GM23338 (cell line): ENCODE measurements around the gene BMP10.

ENCODE experiments used
- CREB1 ChIP-seq: fragments of 250-450 bp; sonication (Bioruptor Pico); IDR thresholded peaks from 2 replicates; pipeline ENCODE4 v1.5.0; 2020; ENCODE audit warnings: low read depth, mild to moderate bottlenecking, moderate library complexity
- EZH2 ChIP-seq: fragments of 200-600 bp; sonication (generic); IDR thresholded peaks from one replicate; pipeline ENCODE4 v1.8.0; 2017; ENCODE audit warnings: antibody characterized with exemption, mild to moderate bottlenecking, low read depth; ENCODE audit not compliant: unreplicated experiment
- TF ChIP-seq, protein P1 (sequence below), 2 experiments: fragments of 200-600 bp in 1 of 2; sonication (generic) in 1 of 2; conservative IDR thresholded peaks; 2 replicates each; pipeline versions ENCODE4 v1.5.1 to v1.6.1; 2016 to 2017; ENCODE audit warnings: antibody characterized with exemption in 2 of 2, low read depth in 2 of 2, mild to moderate bottlenecking in 2 of 2, moderate library complexity in 1 of 2

GRCh38 chr2:68854476-68854875, 16.7 kb downstream of the BMP10 start:
- TF ChIP-seq EZH2 (no peak), CREB1 (CRISPR knock-in tag) (no peak)
- TF ChIP-seq, protein P1, sequence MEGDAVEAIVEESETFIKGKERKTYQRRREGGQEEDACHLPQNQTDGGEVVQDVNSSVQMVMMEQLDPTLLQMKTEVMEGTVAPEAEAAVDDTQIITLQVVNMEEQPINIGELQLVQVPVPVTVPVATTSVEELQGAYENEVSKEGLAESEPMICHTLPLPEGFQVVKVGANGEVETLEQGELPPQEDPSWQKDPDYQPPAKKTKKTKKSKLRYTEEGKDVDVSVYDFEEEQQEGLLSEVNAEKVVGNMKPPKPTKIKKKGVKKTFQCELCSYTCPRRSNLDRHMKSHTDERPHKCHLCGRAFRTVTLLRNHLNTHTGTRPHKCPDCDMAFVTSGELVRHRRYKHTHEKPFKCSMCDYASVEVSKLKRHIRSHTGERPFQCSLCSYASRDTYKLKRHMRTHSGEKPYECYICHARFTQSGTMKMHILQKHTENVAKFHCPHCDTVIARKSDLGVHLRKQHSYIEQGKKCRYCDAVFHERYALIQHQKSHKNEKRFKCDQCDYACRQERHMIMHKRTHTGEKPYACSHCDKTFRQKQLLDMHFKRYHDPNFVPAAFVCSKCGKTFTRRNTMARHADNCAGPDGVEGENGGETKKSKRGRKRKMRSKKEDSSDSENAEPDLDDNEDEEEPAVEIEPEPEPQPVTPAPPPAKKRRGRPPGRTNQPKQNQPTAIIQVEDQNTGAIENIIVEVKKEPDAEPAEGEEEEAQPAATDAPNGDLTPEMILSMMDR (conservative IDR thresholded peaks at IDR 0.05; ENCODE audit: low read depth in 2 of 2), result no peak
